Ascending aorta (tissue), 2 donors: Measurements from ENCODE around the gene MVP. TPM values are rescaled to one million over a fixed set of nuclear protein-coding genes. Genes with fewer than 3 reads are reported as not detected.

ENCODE experiments used
- DNase-seq, 2 donors: peaks; one replicate each; pipeline ENCODE4 v3.0.0-alpha.2; 2019; ENCODE audit warnings: low spot score in 2 of 2
- H3K27ac ChIP-seq, 2 donors: fragments of 200-600 bp; sonication (generic); one replicate each; pipeline ENCODE4 v1.5.1; 2016 to 2017; ENCODE audit warnings: mild to moderate bottlenecking in 1 of 2
- H3K27me3 ChIP-seq: fragments of 200-600 bp; sonication (generic); one replicate; pipeline ENCODE4 v1.5.1; 2017
- H3K36me3 ChIP-seq, 2 donors: fragments of 200-600 bp; sonication (generic); one replicate each; pipeline ENCODE4 v1.5.1; 2016
- H3K4me1 ChIP-seq, 2 donors: fragments of 200-600 bp; sonication (generic); one replicate each; pipeline ENCODE4 v1.5.1; 2016 to 2017; ENCODE audit warnings: mild to moderate bottlenecking in 1 of 2
- H3K4me3 ChIP-seq, 2 donors: fragments of 200-600 bp; sonication (generic); one replicate each; pipeline ENCODE4 v1.5.1; 2016 to 2017; ENCODE audit warnings: mild to moderate bottlenecking in 1 of 2
- H3K9me3 ChIP-seq, 2 donors: fragments of 200-600 bp; sonication (generic); one replicate each; pipeline ENCODE4 v1.5.1; 2016
- intact Hi-C: fragments of 100-400 bp; cut with DNase I; formaldehyde crosslinking; loops from one replicate; pipeline ENCODE4 v1.15.1; 2023
- total RNA-seq: library from RNA; depleted of rRNA; stranded (reverse); fragments of >200 nt; gene quantifications from one replicate; pipeline ENCODE4 v1.1.0, GENCODE V29; 2016
- TF ChIP-seq, protein P1 (sequence below), 3 experiments: fragments of 200-600 bp in 2 of 3; fragments of 450-650 bp in 1 of 3; sonication (generic) in 2 of 3; IDR thresholded peaks; one replicate each; pipeline ENCODE4 v1.5.1; 2016 to 2019; ENCODE audit warnings: antibody characterized with exemption in 3 of 3, mild to moderate bottlenecking in 1 of 3, moderate library complexity in 1 of 3

Gene MVP
- total RNA-seq, 1 donor from 2014 or later, result 244 TPM

DNA sequence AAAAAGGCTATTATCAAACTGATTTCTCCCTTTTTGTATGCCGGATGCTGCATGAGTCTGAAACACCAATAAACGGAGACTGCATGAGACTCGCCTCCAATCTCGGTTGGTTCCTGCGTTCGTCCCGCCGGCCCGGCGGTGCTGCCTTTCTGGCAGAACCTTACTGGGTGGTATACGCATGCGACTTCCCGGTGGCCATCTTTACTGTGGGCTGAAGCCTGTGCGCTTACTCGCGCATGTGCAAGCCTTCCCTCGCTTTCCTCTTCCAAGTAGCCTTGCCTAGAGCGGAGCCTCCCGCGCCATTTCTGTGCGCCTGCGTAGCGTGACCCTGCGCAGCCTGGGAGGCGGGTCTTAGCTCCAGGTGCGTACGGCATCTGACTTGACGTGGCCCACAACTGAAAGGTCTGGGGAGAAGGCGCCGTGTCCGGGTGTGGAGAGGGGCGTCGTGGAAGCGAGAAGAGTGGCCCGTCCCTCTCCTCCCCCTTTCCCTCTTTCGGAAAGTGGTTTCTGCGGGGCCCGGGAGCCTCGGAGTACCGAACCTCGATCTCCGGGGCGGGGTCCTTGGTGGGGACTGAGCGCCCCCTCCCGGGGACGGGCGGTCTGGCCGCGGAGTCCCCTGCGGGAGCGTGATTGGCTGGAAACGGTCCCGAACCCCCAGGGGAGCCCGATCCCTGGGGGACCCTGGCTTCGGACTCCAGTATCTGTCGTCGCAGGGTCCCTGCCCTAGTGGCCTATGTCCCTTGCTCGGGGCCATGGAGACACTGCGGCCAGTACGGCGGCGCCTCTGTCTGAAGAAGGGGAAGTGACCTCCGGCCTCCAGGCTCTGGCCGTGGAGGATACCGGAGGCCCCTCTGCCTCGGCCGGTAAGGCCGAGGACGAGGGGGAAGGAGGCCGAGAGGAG, 4.2 kb upstream of the MVP start, which contains the start of gene PAGR1:
Gene PAGR1 (plus strand): TSS at position 360 of the 901 bp plus-strand sequence. CDS start 374 bp downstream, at position 734.
- H3K27ac ChIP-seq, result peak within 1 kb of the TSS; percentile 88 to 94
- no peaks in the 10 kb centered on the region for H3K27me3 ChIP-seq
- DNase-seq, result peak; percentile 96 to 100
- no peaks in the 10 kb centered on the region for H3K9me3 ChIP-seq
- H3K4me3 ChIP-seq, result peak within 1 kb of the TSS; percentile 62 to 70
- peaks cover 0 to 39% of the 10 kb centered on the region in 2 donors for H3K4me1 ChIP-seq
- intact Hi-C loops, result loop anchor here (1.0 to 10.0 kb wide), 4 partner anchors 9 to 559 kb away; partner anchors contain the start of genes KIF22, MYL11 and TBC1D10B
- H3K36me3 ChIP-seq, result peaks cover 0 to 18% of the 10 kb centered on the region in 2 donors
- TF ChIP-seq, protein P1, sequence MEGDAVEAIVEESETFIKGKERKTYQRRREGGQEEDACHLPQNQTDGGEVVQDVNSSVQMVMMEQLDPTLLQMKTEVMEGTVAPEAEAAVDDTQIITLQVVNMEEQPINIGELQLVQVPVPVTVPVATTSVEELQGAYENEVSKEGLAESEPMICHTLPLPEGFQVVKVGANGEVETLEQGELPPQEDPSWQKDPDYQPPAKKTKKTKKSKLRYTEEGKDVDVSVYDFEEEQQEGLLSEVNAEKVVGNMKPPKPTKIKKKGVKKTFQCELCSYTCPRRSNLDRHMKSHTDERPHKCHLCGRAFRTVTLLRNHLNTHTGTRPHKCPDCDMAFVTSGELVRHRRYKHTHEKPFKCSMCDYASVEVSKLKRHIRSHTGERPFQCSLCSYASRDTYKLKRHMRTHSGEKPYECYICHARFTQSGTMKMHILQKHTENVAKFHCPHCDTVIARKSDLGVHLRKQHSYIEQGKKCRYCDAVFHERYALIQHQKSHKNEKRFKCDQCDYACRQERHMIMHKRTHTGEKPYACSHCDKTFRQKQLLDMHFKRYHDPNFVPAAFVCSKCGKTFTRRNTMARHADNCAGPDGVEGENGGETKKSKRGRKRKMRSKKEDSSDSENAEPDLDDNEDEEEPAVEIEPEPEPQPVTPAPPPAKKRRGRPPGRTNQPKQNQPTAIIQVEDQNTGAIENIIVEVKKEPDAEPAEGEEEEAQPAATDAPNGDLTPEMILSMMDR (IDR thresholded peaks at IDR 0.05), result peak; percentile 82 to 91 (median 90)

DNA sequence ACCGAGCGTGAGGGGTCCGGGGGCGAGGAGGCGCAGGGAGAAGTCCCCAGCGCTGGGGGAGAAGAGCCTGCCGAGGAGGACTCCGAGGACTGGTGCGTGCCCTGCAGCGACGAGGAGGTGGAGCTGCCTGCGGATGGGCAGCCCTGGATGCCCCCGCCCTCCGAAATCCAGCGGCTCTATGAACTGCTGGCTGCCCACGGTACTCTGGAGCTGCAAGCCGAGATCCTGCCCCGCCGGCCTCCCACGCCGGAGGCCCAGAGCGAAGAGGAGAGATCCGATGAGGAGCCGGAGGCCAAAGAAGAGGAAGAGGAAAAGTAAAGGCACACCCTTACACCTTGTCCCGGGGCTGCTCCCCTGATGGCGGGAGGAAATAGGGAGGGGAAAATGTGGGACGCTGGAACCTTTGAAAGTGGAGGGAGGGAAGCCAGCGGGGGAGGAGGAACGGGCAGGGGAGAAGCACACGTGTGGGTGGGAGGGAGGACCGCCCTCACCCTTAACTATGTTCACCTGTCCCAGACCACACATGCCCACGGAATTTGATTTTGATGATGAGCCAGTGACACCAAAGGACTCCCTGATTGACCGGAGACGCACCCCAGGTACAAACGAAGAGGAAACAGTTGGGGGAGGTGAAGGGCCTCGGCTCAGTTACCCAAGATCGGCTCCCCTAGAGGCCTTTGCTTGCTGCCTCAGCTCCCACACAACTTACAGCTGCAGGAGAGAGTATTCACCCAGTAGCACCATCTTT, 3.4 kb upstream of the MVP start:
- Histone ChIP-seq H3K4me1 (peaks cover 6 to 39% of the 10 kb centered on the region in 2 donors), H3K27me3 (no peaks in the 10 kb centered on the region), H3K36me3 (peaks cover 0 to 18% of the 10 kb centered on the region in 2 donors), H3K9me3 (no peaks in the 10 kb centered on the region), H3K27ac (peak overlapping the region; percentile 88 to 94), H3K4me3 (peak overlapping the region; percentile 62 to 70)
- intact Hi-C loops, result loop anchor here (1.0 to 10.0 kb wide), 4 partner anchors 10 to 558 kb away; partner anchors contain the start of genes KIF22, MYL11 and TBC1D10B
- TF ChIP-seq, protein P1 (IDR thresholded peaks at IDR 0.05), result no peak
- DNase-seq, result peak in 1 of 2 donors; percentile 83

DNA sequence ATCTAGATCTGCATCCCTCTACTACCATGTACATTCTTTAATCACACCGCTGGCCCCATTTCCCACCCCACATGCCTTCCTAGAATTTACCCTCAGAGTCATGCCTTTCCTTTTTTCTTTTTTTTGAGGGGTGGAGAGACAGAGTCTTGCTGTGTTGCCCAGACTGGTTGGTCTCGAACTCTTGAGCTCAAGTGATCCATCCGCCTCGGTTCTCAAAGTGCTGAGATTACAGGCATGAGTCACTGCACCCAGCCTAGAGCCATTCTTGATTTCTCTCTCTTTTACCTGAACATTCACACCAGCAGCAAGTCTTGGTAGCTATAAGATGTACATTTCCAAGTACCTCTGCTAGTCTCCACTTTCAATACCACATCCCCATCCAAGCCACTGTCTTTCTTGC, 2.2 kb upstream of the MVP start:
- Histone ChIP-seq H3K4me3 (no peak overlapping the region), H3K27ac (no peak overlapping the region), H3K4me1 (peaks cover 16 to 45% of the 10 kb centered on the region in 2 donors), H3K27me3 (no peaks in the 10 kb centered on the region), H3K9me3 (no peaks in the 10 kb centered on the region), H3K36me3 (peaks cover 0 to 18% of the 10 kb centered on the region in 2 donors)
- TF ChIP-seq, protein P1 (IDR thresholded peaks at IDR 0.05), result no peak
- intact Hi-C loops, result loop anchor here (10.0 kb wide), 1 partner anchor 557 kb away; the partner anchor contains the start of genes MYL11 and TBC1D10B
- no peak for DNase-seq

DNA sequence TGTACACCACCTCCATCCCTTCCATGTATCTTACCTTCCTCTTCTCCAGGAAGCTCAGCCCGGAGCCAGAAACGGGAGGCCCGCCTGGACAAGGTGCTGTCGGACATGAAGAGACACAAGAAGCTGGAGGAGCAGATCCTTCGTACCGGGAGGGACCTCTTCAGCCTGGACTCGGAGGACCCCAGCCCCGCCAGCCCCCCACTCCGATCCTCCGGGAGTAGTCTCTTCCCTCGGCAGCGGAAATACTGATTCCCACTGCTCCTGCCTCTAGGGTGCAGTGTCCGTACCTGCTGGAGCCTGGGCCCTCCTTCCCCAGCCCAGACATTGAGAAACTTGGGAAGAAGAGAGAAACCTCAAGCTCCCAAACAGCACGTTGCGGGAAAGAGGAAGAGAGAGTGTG, 756 bp upstream of the MVP start:
- peak overlapping the region in 1 of 2 donors; percentile 92 for H3K27ac ChIP-seq
- TF ChIP-seq, protein P1 (IDR thresholded peaks at IDR 0.05), result no peak

More for the DNA sequence above, 756 bp upstream of the MVP start:
- Histone ChIP-seq H3K4me3 (peak overlapping the region; percentile 54 to 76), H3K9me3 (no peaks in the 10 kb centered on the region), H3K36me3 (peaks cover 0 to 18% of the 10 kb centered on the region in 2 donors), H3K4me1 (peaks cover 19 to 44% of the 10 kb centered on the region in 2 donors), H3K27me3 (no peaks in the 10 kb centered on the region)
- no peak for DNase-seq
- intact Hi-C loops, result loop anchor here (10.0 kb wide), 1 partner anchor 555 kb away; the partner anchor contains the start of genes MYL11 and TBC1D10B
